Liver (tissue), 9 donors: ENCODE results near the gene BRME1. TPM values are rescaled to one million over a fixed set of nuclear protein-coding genes. Genes with fewer than 3 reads are reported as not detected.

Experiments
- DNase-seq: peaks from one replicate; pipeline ENCODE4 v3.0.0-alpha.2; 2017; ENCODE audit warnings: low spot score
- H3K27ac ChIP-seq, 2 donors: one replicate each; pipeline ENCODE4 v1.7.0; 2013; ENCODE audit warnings: inconsistent platforms in 2 of 2, low read length in 2 of 2, control low read depth in 1 of 2, low read depth in 1 of 2, mild to moderate bottlenecking in 1 of 2
- H3K27me3 ChIP-seq, 4 donors: one replicate each; pipeline versions ENCODE4 v1.6.1 to v1.7.0; 2013; ENCODE audit warnings: low read length in 3 of 4, inconsistent platforms in 1 of 4, mild to moderate bottlenecking in 1 of 4, moderate library complexity in 1 of 4; ENCODE audit not compliant: control insufficient read depth in 4 of 4, insufficient read depth in 4 of 4
- H3K36me3 ChIP-seq, 4 donors: one replicate each; pipeline versions ENCODE4 v1.6.1 to v1.7.0; 2013; ENCODE audit warnings: low read length in 3 of 4, mild to moderate bottlenecking in 3 of 4, low read depth in 1 of 4, moderate library complexity in 1 of 4; ENCODE audit not compliant: control insufficient read depth in 4 of 4, insufficient read depth in 3 of 4
- H3K4me1 ChIP-seq, 4 donors: one replicate each; pipeline versions ENCODE4 v1.6.1 to v1.7.0; 2013; ENCODE audit warnings: low read length in 3 of 4, mild to moderate bottlenecking in 3 of 4, moderate library complexity in 1 of 4; ENCODE audit not compliant: control insufficient read depth in 4 of 4, insufficient read depth in 4 of 4
- H3K4me3 ChIP-seq, 3 donors: one replicate each; pipeline versions ENCODE4 v1.6.1 to v1.7.0; 2013; ENCODE audit warnings: low read length in 3 of 3, control low read depth in 1 of 3, low read depth in 1 of 3, mild to moderate bottlenecking in 1 of 3
- H3K9ac ChIP-seq, 2 donors: one replicate each; pipeline ENCODE4 v1.7.0; 2013; ENCODE audit warnings: low read length in 2 of 2, mild to moderate bottlenecking in 2 of 2, moderate library complexity in 2 of 2, control low read depth in 1 of 2, low read depth in 1 of 2
- H3K9me3 ChIP-seq, 4 donors: one replicate each; pipeline versions ENCODE4 v1.6.1 to v1.7.0; 2013; ENCODE audit warnings: low read length in 3 of 4; ENCODE audit not compliant: control insufficient read depth in 4 of 4
- EGR1 ChIP-seq, 2 donors: IDR thresholded peaks; 2 replicates each; pipeline ENCODE4 v1.6.1; 2016 to 2018; ENCODE audit warnings: antibody characterized with exemption in 2 of 2, low read depth in 2 of 2
- FOXA1 ChIP-seq: IDR thresholded peaks from 2 replicates; pipeline ENCODE4 v1.6.1; 2016; ENCODE audit warnings: antibody characterized with exemption
- FOXA2 ChIP-seq: IDR thresholded peaks from 2 replicates; pipeline ENCODE4 v1.6.1; 2016; ENCODE audit warnings: antibody characterized with exemption
- GABPA ChIP-seq, 2 donors: IDR thresholded peaks in 1 of 2; conservative IDR thresholded peaks in 1 of 2; 2 replicates each; pipeline ENCODE4 v1.6.1; 2016; ENCODE audit warnings: antibody characterized with exemption in 2 of 2, mild to moderate bottlenecking in 1 of 2, moderate library complexity in 1 of 2
- HNF4A ChIP-seq, 2 donors: conservative IDR thresholded peaks; 2 replicates each; pipeline ENCODE4 v1.6.1; 2016; ENCODE audit warnings: antibody characterized with exemption in 2 of 2, mild to moderate bottlenecking in 2 of 2
- HNF4G ChIP-seq: IDR thresholded peaks from 2 replicates; pipeline ENCODE4 v1.6.1; 2016; ENCODE audit warnings: antibody characterized with exemption
- JUND ChIP-seq, 2 donors: IDR thresholded peaks; 2 replicates each; pipeline ENCODE4 v1.6.1; 2016; ENCODE audit warnings: antibody characterized with exemption in 2 of 2
- MAX ChIP-seq: IDR thresholded peaks from 2 replicates; pipeline ENCODE4 v1.6.1; 2016; ENCODE audit warnings: antibody characterized with exemption
- NR2F2 ChIP-seq: IDR thresholded peaks from 2 replicates; pipeline ENCODE4 v1.6.1; 2016; ENCODE audit warnings: antibody characterized with exemption
- RAD21 ChIP-seq, 2 donors: IDR thresholded peaks; 2 replicates each; pipeline ENCODE4 v1.6.1; 2016; ENCODE audit warnings: antibody characterized with exemption in 2 of 2, mild to moderate bottlenecking in 2 of 2
- REST ChIP-seq: IDR thresholded peaks from 2 replicates; pipeline ENCODE4 v1.6.1; 2016; ENCODE audit warnings: antibody characterized with exemption, mild to moderate bottlenecking
- RXRA ChIP-seq, 2 donors: IDR thresholded peaks; 2 replicates each; pipeline ENCODE4 v1.6.1; 2017 to 2018; ENCODE audit warnings: antibody characterized with exemption in 2 of 2, mild to moderate bottlenecking in 1 of 2
- SP1 ChIP-seq: IDR thresholded peaks from 2 replicates; pipeline ENCODE4 v1.6.1; 2018; ENCODE audit warnings: antibody characterized with exemption, mild to moderate bottlenecking
- TAF1 ChIP-seq: conservative IDR thresholded peaks from 2 replicates; pipeline ENCODE4 v1.6.1; 2016; ENCODE audit warnings: antibody characterized with exemption, mild to moderate bottlenecking
- YY1 ChIP-seq: IDR thresholded peaks from 2 replicates; pipeline ENCODE4 v1.6.1; 2016; ENCODE audit warnings: antibody characterized with exemption, mild to moderate bottlenecking
- WGBS: extraction: QIAGEN DNeasy Blood & Tissue Kit; methylation state at CpG from one replicate; pipeline ENCODE4 v1.1.7; 2013; 5-methylcytosine and 5-hydroxymethylcytosine counted together
- polyA plus RNA-seq, 2 donors: library from polyadenylated mRNA; stranded (reverse) in 1 of 2; unstranded in 1 of 2; fragments of 200-250 nt in 1 of 2; fragments of >200 nt in 1 of 2; fragmentation: Nextera tagmentation in 1 of 2; extraction: Ambion mirVana in 1 of 2; gene quantifications; one replicate each; pipeline versions ENCODE4 v1.2.1 to v1.2.3, GENCODE V29; 2013 to 2015
- total RNA-seq, 2 donors: library from RNA; depleted of rRNA; stranded (reverse); fragments of >200 nt; gene quantifications; one replicate each; pipeline ENCODE4 v1.2.3, GENCODE V29; 2014
- TF ChIP-seq, protein P1 (sequence below): IDR thresholded peaks from 2 replicates; pipeline ENCODE4 v1.6.1; 2016; ENCODE audit warnings: antibody characterized with exemption
- TF ChIP-seq, protein P2 (sequence below): IDR thresholded peaks from 2 replicates; pipeline ENCODE4 v1.6.1; 2016; ENCODE audit warnings: antibody characterized with exemption
- donor health status: healthy.
- donor health status: healthy.
- donor health status: healthy.
- donor health status: healthy.
- donor health status: healthy.

Gene BRME1
- total and polyA plus RNA-seq, 4 donors = 0.42 to 5.3 (median 0.48) TPM

DNA sequence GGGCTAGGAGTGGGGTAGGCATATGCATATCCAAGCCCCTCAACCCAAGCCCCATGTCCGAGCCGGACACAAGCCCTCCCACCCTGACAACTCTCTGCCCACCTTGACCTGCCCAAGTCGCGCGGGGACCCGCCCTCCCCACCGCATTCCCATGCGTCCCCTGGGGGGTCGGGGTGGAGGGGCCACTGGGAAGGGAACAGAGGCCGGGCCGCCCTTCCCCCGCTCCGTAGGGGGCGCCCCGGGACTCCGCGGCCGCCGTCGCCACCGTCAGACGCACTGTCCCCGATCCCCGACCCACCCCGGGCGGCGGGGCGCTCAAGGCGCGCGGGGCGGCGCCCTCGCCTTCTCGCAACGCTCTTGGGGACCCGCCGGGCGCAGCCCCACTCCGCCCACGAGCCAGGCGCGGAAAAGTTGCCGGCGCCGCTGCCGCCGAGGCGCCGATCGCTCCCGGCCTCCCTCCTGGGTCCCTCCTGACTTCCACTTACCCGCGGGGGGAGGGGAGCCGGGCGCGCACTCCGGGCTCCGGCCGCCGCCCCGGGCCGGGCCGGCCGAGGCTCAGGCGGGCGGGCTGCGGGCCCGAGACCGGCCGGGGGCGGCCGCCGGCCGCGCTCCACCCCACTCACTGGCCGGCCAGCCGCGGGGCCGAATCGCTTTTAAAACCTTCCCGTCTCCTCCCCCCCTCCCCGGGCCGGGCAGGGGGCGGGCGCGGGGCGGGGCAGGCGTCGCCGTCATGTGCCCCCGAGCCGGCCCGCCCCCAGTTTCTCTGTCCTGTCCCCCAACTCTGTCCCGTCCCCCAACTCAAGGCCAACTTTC is 63.4 kb downstream of the BRME1 start:
- TF ChIP-seq MAX = no peak
- TF ChIP-seq RXRA (IDR thresholded peaks at IDR 0.05) = no peak
- TF ChIP-seq HNF4A (conservative IDR thresholded peaks at IDR 0.05) = no peak
- TF ChIP-seq, protein P1, sequence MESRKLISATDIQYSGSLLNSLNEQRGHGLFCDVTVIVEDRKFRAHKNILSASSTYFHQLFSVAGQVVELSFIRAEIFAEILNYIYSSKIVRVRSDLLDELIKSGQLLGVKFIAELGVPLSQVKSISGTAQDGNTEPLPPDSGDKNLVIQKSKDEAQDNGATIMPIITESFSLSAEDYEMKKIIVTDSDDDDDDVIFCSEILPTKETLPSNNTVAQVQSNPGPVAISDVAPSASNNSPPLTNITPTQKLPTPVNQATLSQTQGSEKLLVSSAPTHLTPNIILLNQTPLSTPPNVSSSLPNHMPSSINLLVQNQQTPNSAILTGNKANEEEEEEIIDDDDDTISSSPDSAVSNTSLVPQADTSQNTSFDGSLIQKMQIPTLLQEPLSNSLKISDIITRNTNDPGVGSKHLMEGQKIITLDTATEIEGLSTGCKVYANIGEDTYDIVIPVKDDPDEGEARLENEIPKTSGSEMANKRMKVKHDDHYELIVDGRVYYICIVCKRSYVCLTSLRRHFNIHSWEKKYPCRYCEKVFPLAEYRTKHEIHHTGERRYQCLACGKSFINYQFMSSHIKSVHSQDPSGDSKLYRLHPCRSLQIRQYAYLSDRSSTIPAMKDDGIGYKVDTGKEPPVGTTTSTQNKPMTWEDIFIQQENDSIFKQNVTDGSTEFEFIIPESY = no peak
- no peak for TF ChIP-seq SP1
- no peak for TF ChIP-seq TAF1
- TF ChIP-seq, protein P2, sequence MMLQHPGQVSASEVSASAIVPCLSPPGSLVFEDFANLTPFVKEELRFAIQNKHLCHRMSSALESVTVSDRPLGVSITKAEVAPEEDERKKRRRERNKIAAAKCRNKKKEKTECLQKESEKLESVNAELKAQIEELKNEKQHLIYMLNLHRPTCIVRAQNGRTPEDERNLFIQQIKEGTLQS = no peak
- TF ChIP-seq YY1 = no peak
- no peak for TF ChIP-seq FOXA1
- no peak for TF ChIP-seq EGR1 (IDR thresholded peaks at IDR 0.05; ENCODE audit: low read depth in 2 of 2)
- no peak for TF ChIP-seq REST
- no peak for TF ChIP-seq HNF4G
- no peak for TF ChIP-seq RAD21 (IDR thresholded peaks at IDR 0.05)
- TF ChIP-seq JUND (IDR thresholded peaks at IDR 0.05) = no peak
- Histone ChIP-seq H3K9ac (peak overlapping the region; percentile 80 to 84), H3K27ac (peak overlapping the region; percentile 94 to 97), H3K4me3 (peak overlapping the region; percentile 51 to 82 (median 52)), H3K27me3 (no peaks in the 10 kb centered on the region), H3K36me3 (no peaks in the 10 kb centered on the region), H3K9me3 (no peaks in the 10 kb centered on the region), H3K4me1 (peaks cover 0 to 11% (median 5%) of the 10 kb centered on the region in 4 donors)
- WGBS = 1% methylated on average over 95 of the region's 95 CpGs
- peak; percentile 57 for DNase-seq

GRCh38 chr19:13841962-13842290 is 64.0 kb downstream of the BRME1 start:
- Histone ChIP-seq H3K36me3 (no peaks in the 10 kb centered on the region), H3K4me3 (peak overlapping the region; percentile 51 to 82 (median 63)), H3K4me1 (peaks cover 2 to 9% (median 6%) of the 10 kb centered on the region in 4 donors), H3K27me3 (no peaks in the 10 kb centered on the region), H3K27ac (peak overlapping the region; percentile 94 to 97), H3K9ac (peak overlapping the region; percentile 37 to 60), H3K9me3 (no peaks in the 10 kb centered on the region)
- no peak for DNase-seq
- 43% methylated on average over 11 of the region's 11 CpGs for WGBS
- TF ChIP-seq REST (no peak), TAF1 (no peak), FOXA1 (no peak), NR2F2 (no peak), GABPA (IDR thresholded peaks at IDR 0.05 in 1 of 2, conservative IDR thresholded peaks at IDR 0.05 in 1 of 2) (no peak), HNF4A (conservative IDR thresholded peaks at IDR 0.05) (no peak), EGR1 (IDR thresholded peaks at IDR 0.05; ENCODE audit: low read depth in 2 of 2) (no peak), MAX (no peak), HNF4G (no peak), RXRA (IDR thresholded peaks at IDR 0.05) (no peak), FOXA2 (no peak)
- TF ChIP-seq, protein P1 = no peak
